Suppressor macrophage treated with lipopolysaccharide for 4 hours (primary cell): ENCODE results near the gene OSCP1.

Experiments
- DNase-seq: peaks from one replicate; pipeline ENCODE4 v3.0.0-alpha.2; 2020

OSCP1 gene

DNA sequence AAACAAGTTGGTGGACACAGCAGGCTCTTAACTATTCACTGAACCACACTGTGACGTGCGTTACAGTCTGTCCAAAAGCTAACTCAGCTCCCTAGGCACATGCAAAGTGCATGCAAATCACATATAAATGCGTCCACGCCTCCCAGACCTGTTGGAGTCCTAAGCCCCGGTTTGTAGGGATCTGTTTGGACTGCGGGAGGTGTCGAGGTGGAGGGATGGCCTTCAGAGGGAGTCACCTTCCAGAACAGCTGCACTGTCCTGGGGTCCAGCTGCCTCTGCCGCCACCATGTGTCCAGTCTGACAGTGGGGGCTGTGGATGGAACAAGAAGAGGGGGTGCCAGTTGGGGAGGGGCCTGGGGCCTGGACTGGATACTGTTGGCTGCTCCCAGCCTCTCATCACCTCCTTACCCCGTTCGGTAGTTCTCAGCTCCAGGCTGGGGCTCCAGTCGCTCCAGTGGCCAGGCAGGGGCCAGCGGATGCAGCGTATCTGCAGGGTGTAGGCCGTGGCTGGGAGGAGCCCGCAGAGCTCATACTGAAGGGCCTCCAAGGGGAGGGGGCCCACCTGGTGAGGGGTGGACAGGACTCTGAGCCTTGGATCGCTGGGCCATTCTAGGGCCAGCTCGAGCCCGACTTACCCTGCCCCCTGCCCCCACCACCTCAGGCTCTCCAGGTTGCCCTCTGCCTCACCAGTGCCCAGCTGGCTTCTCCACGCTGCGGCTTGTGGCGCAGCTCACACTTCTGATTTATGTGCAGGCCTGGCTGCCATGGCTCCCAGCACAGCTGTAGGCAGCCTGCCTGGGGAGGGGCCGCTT lies 21.8 kb upstream of the OSCP1 start:
- DNase-seq, result no peak

DNA sequence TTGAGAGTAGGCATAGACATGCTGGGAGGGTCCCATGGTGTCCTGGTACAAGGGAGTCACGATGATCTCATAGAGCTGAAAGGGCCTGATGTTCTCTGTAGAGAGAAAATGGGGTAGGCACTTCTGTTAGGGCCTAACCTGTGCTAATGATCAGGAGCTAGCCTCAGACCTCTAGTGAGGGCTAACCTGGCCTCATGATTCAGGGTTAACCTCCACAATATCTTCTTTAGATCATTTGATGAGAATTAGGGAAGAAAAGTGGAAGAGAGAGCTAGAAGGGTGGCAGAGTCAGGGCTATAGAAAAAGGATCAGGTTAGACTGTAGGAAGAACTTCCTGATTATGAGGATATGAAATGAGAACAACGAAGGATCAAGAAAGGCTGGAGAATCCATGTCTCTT lies 18.9 kb upstream of the OSCP1 start:
- DNase-seq, result no peak

DNA sequence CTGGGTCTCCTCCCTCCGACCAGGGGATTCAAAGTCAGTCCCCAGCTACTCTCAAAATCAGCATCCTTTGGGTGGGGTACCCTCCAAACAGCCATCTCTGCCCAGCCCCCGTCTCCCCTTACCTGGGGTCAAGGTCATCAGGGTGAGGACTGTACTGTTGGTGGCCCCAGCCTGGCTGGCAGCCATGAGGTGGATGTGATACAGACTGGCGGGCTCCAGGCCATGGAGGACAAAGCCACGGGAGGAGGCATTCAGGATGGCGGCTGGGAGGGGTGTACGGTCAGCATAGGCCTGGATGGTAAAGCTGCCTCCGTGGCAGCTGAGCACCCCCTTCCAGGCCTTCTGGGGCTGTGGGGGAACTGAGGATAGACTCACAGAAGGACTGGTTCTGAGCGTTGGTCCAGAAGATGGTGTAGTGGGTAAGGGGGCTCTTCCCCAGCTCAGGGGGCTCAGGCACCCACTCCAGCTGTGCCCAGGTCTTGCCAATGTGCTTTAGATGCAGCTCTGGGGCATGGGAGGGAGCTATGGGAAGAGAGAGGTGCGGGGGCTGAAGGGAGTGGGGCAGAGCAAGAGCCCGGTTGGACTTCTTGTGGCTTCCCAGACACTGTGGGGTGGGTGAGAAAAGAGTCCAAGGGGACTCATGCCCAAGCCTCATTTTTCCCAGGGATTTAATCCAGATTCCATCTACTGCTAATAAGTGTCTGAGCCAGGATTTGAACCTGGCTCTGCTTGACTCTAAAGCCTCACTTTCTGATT lies 17.6 kb upstream of the OSCP1 start:
- DNase-seq, result no peak

DNA sequence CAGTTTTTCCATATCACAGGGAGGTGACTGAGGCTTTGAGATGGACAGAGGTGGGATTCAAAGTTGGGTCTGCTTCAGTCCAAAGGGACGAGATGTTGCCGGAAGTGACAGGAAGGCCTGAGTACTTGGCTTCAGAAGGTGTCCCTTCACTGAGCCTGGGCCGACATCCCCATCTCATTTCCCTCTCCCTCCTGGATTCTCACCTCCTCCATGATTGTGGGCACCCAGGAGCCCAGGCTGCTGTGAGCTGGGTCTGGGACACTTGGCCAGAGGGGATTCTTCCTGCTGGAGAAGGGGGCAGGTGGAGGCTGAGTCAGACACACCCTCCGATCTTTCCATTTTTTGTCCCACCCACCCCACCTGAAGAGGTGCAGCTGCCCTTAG lies 16.8 kb upstream of the OSCP1 start:
- DNase-seq, result no peak

DNA sequence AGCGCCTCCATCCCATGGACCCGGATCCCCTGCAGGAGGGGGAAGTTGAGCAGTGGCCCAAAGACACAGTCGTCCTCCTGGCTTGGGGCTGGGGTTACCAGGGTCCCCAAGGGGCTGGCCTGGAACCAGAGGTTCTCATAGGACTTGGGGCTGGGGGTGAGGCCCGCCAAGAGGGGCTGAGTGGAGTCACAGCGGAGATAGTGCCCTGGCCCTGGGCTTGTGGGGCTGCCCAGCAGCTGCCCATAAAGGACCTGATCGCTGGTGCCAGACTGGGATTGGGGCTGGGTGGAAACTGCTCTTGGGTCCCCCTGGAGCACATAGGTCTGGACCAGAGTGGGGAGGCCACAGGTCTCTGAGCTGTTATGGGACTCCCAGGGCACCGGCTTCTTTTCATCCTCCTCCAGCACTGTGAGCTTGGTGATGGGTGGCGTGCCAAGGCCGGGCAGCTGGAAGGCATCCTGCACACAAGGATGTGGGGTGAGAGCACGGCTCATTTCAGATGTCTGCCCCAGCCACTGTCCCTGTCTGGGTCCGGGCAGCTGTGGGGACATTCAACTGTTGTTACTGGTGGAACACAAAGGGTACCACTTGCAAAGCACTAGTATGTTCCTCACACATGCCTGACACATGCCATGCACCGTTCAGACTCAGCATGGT lies 16.2 kb upstream of the OSCP1 start:
- no peak for DNase-seq

DNA sequence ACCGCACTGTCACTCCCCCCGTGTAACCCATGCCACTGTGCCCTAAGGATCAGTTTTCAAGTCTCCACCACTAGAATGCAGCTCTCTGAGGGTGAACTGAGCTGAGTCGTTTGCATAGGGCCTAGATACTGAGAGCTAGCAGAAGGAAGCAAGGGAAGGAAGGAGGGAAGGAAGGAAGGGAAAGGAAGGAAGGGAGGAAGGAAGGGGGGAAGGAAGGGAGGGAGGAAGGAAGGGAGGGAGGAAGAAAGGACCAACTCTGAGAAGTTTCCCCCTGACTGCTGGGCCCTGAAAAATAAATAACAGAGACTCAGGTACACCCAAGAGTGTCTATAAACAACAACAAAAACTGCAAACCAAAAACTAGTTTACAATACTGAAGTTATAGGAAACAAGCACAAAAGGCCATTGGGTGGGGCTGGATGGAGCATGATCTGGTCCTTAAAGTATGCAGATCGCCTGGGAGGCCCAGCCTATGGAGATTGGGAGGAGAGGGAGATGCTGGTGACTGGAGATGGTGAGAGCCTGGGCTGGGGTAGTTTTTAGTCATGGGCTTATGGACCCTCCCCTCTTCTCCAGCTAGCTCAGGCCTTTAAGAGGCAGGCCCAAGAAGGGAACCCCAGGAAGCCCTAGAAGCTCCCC lies 15.6 kb upstream of the OSCP1 start:
- no peak for DNase-seq

DNA sequence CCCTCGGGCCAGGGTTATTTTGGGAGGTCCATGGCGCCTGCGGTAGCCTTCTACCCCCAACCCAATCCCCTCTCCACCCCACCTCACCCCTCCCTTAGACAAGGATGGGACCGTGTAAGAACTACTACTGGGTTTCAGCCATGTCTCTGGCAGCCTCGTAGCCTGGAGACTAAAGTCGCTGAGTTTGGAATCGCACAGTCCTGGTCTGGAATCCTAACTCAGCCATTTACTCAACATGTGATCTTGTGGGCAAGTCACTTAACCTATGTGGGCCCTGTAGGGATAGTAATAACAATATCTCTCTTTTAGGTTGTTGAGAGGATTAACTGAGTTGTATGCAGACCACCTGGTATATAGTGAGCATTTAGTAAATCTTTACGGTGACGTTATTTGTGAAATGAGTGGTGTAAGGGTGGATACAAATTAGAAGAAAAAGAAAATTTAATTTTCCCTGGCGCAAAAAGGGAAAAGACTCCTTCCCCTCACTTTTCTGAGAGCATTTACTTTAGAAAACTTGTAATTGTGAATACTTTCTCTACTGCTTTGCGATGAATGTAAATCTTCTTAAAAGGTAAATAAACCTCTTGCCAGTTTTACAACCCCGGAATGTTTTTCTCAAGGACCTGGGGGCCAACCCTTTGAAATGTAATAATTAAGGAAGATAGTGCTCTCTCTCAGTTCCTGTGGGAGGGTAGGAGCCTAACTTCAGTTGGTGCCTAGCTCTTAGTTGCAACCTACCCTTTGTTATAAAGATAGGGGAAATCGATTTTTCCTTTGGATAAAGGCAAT lies 14.5 kb upstream of the OSCP1 start:
- DNase-seq, result no peak

DNA sequence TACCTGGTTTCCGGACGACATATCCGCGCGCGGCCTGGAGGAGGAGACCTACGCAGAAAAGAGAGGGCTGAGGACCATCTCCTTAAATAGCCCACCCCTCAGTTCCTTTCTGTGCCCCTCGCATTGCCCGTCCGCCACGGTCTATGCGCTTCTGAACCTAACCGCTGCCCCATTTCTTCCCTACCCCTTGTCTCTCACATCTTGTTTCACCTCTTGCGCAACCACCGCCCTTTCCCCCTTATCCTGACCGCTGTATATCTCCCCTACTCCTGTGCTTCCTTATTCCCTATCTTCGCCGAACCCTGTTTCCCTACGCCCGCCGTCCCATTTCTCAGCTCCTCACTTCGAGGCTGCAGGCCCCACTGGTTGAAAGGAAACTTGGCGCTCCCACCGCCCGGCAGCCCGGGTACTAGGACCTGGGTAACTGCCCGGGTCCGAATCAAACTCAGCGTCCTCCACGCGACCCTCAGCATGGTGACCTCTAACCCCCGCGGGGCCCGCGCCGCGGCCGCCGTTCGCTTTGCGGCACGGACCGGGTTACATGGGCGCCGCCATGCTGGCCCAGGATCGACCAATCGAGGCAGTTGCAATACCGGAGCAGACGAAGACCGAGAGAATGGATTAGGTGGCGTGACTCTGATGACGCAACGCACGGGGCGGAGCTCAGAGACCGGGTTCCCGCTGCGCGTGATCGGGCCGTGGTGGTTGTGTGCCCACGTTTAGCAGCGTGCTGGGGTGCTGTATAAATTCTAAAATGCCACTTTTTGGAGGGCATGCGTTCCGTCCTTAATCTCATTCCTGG lies 13.8 kb upstream of the OSCP1 start, which contains the start of gene MRPS15:
TSS of gene MRPS15 (minus strand) at position 582 of the 802 bp plus-strand sequence. CDS start at position 473, 109 bp downstream.
- peak; percentile 98 for DNase-seq

DNA sequence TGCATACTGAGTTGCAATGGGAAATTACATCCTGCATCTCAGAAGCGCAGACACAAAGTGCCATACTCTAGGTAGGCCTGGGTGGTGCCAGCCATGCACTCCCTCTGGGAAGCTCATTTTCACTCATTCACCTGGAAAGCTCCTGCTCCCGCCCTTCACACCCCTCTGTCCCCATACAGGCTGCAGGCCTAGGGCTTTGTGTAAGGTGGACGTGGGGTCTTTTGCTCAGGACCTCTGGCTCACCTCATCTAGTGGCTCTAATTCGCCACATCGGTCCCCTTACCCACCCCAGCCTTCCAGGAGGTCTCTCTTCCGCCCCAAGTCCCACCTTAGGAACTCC lies 13.2 kb upstream of the OSCP1 start:
- DNase-seq, result no peak

DNA sequence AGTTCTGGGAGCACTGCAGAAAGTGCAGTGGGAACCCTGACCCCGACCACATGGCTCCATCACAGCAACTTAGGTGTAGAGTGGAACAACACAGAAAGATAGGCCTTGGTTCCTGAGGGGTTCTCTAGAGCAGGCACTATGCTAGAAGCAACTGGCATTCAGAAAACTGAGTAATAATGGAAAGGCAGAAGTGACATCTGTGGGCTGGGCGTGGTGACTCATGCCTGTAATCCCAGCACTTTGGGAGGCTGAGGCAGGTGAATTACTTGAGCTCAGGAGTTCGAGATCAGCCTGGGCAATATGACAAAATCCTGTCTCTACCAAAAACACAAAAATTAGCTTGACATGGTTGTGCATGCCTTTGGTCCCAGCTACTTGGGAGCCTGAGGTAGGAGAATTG lies 8.7 kb upstream of the OSCP1 start:
- DNase-seq, result peak; percentile 37

DNA sequence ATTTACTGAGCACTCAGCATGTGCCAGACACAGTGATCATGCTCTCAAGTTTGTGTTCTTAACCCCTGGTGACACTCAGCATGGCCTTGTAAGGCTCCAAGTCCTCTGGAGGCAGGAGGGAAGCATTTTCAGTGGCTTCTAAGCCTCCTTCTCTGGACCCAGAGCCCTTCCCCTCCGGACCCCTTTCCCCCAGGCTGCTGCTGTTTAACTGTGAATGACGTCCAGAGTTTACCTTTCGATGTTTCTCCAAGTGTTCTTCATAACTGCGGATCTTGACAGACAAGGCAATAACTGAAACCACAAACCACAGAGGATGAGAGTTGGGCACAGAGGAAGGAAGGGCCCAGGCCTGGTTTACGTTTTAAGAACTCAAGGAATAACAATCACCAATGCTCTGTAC lies 7.4 kb upstream of the OSCP1 start:
- DNase-seq, result peak; percentile 9

DNA sequence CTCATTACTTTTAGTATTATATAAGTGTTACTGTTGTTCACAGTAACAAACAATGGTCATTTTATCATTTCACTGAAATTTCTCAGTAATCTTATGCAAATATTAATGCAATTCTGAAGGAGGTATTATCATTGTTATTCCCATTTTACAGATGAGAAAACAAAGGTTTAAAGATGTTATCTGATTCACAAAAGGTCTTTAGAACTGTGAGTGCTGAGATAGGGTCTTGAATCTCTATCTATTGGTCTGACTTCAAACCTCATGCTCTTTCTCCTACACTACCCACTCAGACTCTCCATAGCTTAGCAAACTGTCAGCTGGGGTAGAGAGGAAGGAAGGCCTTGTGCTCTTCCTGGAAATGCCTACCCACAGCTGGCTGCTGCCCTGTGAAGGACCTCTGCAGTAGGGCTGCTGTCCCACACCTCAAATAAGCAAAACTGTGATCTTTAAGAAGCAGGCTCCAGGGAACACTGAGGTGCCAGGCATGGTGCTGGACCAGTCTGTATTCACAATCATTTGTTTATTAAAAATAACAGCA lies 6.2 kb upstream of the OSCP1 start:
- DNase-seq, result no peak

DNA sequence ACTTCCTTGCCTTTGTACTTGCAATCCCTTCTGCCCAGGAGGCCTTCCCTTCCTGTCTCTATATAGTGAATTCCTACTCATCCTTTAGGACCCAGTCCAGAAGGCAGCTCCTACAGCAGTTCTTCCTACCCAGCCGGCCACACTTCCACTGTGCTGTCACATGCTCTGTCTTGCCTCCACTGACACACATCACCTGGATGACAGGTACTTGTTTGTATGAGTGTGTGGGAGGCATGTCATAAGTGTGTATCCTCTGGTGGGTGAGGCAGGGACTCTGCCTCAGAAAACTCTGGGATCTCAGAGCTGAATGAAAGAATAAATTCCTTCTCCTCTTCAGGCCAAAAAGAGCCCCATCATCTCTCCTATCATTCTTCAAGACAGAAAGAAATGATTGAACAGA lies 5.1 kb upstream of the OSCP1 start:
- DNase-seq, result no peak

DNA sequence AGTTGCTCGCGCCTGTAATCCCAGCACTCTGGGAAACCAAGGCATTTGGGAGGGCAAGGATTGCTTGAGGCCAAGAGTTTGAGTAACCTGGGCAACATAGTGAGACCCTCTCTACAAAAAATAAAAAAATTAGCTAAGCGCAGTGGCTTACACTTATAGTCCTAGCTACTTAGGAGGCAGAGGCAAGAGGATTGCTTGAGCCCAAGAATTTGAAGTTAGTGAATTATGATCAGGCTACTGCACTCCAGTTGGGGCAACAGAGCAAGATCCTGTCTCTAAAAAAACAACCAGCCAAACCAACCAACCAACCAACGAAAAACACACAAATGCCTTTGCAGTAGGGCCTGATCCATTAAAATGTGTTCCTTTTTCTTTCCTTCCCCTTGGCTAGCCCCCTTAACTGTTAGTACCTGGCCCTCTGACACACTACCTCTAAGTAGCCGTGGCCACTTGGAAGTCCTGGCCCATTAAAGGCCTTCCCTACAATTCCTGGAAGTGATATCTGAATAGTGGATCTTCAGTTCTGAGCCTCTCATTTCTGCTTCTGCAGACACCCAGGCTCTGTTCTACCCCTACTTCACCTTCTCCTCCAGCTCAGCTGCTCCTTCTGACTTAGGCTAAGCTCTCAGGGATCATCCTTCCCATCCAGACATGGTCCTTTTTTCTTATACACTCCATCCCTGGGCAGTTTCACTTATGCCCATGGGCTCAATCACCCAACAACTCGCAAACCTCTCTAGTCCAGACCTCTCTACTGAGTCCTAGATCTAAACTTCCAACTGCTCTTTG lies 3.5 kb upstream of the OSCP1 start:
- DNase-seq, result no peak

DNA sequence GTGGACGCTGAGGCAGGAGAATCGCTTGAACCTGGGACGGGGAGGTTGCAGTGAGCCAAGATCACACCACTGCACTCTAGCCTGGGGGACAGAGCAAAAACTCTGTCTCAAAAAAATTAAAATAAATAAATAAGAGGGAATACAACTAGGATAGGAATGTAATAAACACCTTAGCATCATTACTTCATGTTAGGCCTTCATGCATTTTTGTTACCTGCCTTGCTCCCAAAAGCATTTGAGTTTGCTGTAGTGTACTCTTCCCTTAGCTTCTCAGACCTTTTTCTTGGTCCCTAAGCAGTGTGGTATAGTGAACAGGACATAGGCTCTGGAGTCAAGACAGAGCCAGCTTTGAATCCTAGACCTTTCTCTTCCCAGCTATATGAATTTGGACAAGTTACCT lies 2.8 kb upstream of the OSCP1 start:
- DNase-seq, result no peak

DNA sequence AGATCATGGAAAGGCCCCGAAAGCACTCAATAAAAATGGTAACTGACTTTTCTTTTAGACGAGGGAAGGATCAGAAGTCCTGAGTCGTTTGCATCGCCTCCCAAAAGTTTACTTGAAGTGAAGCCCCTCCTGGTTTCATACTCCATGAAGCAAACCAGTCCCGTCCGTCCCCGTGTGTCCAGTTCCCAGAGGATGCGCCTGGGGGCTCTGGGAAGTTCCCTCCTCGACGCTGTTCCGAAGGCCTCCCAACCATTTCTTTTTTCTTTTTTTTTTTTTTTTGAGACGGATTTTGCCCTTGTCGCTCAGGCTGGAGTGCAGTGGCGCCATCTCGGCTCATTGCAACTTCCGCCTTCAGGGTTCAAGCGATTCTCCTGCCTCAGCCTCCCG lies 661 bp upstream of the OSCP1 start:
- no peak for DNase-seq

DNA sequence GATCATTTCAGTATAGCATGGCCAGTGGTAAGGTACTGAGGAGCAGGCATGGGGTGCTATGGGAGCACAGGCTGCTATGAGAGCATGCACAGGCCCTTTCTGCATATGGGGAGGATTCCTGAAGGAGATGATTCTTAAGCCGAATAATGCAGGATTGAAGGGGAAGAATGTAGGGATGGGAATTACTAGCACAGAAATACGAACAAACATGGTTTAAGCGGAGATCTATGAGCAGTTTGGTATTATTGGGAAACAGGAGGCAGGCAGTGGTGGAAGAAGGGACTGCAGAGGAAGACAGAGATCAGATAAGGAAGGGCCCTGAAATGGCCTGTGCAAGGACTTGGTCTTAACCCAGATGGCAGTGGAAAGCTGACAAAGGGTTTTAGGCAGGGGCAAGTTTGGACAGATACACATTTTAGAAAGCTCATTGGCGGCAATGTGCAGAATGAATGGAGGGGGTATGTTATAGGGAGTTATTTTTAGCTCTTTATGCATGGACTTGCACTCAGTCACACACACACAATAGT lies 1.7 kb downstream of the OSCP1 start:
- no peak for DNase-seq

DNA sequence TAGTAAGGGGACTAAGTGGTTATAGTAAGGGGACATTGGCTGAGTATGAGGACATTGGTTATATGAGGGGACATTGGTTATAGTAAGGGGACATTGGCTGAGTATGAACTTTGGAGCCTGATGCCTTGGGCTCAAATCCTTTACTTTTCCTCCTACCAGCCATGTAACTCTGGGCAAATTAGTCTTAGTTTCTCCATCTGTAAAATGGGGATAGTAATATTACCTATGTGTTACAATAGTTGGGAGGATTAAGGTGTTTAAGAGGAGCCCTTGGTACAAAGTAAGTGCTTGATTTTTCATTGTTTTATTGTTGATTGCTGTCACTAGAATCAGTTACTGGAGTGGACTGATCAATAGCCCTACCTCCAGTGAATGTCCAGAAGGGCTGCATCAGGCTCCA lies 2.8 kb downstream of the OSCP1 start:
- DNase-seq, result no peak

DNA sequence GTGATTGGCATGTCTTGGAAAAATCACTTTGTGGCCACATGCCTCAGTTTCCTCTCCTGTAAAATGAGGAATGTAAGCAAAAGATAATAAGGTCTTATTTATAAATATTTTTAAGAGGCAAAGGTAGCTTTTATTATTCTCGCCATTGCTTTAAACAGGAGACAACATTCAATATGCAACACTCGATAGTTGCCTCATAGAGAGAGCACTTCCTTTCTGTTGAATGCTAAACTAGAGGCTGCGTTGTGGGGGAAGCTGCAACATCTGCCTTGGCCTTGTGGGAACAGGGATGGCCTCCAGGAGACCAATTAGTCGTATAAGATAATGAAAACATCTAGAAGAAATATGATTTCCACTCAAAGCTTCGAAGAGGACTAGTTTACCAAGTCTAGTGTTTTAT lies 3.5 kb downstream of the OSCP1 start:
- peak; percentile 34 for DNase-seq

DNA sequence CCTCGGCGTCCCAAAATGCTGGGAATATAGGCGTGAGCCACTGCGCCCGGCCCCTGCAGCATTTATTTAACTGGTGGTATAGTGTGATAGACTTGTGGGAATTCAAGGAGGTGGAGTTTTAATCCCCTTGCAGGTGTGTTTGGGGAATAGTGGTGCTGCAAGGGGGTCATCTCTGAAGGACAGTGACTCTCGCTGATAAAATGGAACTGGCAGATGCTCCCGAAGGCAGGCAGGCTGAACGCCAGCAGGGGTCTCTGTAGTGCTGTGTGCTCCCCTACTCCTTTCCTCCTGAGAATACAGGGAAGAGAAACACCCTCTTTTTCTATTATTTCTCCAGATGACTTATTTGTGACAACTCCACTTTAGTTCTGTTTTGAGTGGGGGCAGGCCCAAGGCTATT lies 4.0 kb downstream of the OSCP1 start:
- DNase-seq, result peak; percentile 77
